ENCODE measurements around the gene TMEM239. TPM values are rescaled to one million over a fixed set of nuclear protein-coding genes. Genes with fewer than 3 reads are reported as not detected.
A peak's percentile ranks its signal among the peaks of the same experiment; 100 is the strongest.

Gene TMEM239
- total RNA-seq, 2 donors from 2014 or later = not detected

- Histone ChIP-seq H3K9me3 (no peaks in the 10 kb centered on the region), H3K27ac (no peak overlapping the region), H3K4me3 (no peak overlapping the region), H3K27me3 (peaks cover 0 to 10% of the 10 kb centered on the region in 2 donors), H3K4me1 (peaks cover 4% of the 10 kb centered on the region), H3K36me3 (replicated peaks in 1 of 2; ENCODE audit: insufficient read depth in 1 of 2, low read depth in 2 of 2) (no peaks in the 10 kb centered on the region)
- ATAC-seq (no peak), DNase-seq (peak in 2 of 4 donors; percentile 25 to 33)
- no peak for TF ChIP-seq CTCF (IDR thresholded peaks at IDR 0.05)
- WGBS, 2 donors = 71 to 75% methylated on average over 6 to 7 of the region's 7 CpGs
- intact Hi-C loops (cut with DNase I) = no loop called here
Observed at GRCh38 chr20:2817891-2818595, 1.9 kb downstream of the TMEM239 start.

- no peaks in the 10 kb centered on the region for H3K36me3 ChIP-seq (replicated peaks in 1 of 2; ENCODE audit: insufficient read depth in 1 of 2, low read depth in 2 of 2)
- 25 to 32% methylated on average over 24 to 32 of the region's 32 CpGs for WGBS, 2 donors
- intact Hi-C loops (cut with DNase I) = no loop called here
- H3K9me3 ChIP-seq = no peaks in the 10 kb centered on the region
- H3K27ac ChIP-seq = no peak overlapping the region
- no peak for TF ChIP-seq CTCF (IDR thresholded peaks at IDR 0.05)
- no peak for TF ChIP-seq POLR2A (IDR thresholded peaks at IDR 0.05)
- H3K4me3 ChIP-seq = no peak overlapping the region
- no peak for DNase-seq
- no peak for ATAC-seq
- H3K27me3 ChIP-seq = peaks cover 0 to 10% of the 10 kb centered on the region in 2 donors
- H3K4me1 ChIP-seq = peaks cover 4% of the 10 kb centered on the region
Observed at GRCh38 chr20:2820084-2820895, 4.1 kb downstream of the TMEM239 start.

GRCh38 chr20:2820896-2821869, 5.0 kb downstream of the TMEM239 start:
- peaks cover 4% of the 10 kb centered on the region for H3K4me1 ChIP-seq
- no peak for DNase-seq
- H3K27me3 ChIP-seq = peaks cover 0 to 10% of the 10 kb centered on the region in 2 donors
- H3K9me3 ChIP-seq = no peaks in the 10 kb centered on the region
- H3K4me3 ChIP-seq = no peak overlapping the region
- intact Hi-C loops (cut with DNase I) = no loop called here
- H3K27ac ChIP-seq = no peak overlapping the region
- no peaks in the 10 kb centered on the region for H3K36me3 ChIP-seq (replicated peaks in 1 of 2; ENCODE audit: insufficient read depth in 1 of 2, low read depth in 2 of 2)
- TF ChIP-seq CTCF (IDR thresholded peaks at IDR 0.05) (no peak), POLR2A (IDR thresholded peaks at IDR 0.05) (no peak)
- 5 to 7% methylated on average over 14 to 64 of the region's 68 CpGs for WGBS, 2 donors
- no peak for ATAC-seq

- Histone ChIP-seq H3K9me3 (no peaks in the 10 kb centered on the region), H3K4me1 (peaks cover 4% of the 10 kb centered on the region), H3K27me3 (peaks cover 0 to 10% of the 10 kb centered on the region in 2 donors), H3K27ac (no peak overlapping the region), H3K4me3 (no peak overlapping the region), H3K36me3 (replicated peaks in 1 of 2; ENCODE audit: insufficient read depth in 1 of 2, low read depth in 2 of 2) (no peaks in the 10 kb centered on the region)
- ATAC-seq (no peak), DNase-seq (no peak)
- TF ChIP-seq POLR2A (IDR thresholded peaks at IDR 0.05) (no peak), CTCF (IDR thresholded peaks at IDR 0.05) (no peak)
- WGBS, 2 donors = 15 to 19% methylated on average over 3 to 5 of the region's 5 CpGs
- intact Hi-C loops (cut with DNase I) = no loop called here
Observed at GRCh38 chr20:2822073-2822472, 5.9 kb downstream of the TMEM239 start.
